HepG2 (cell line): ENCODE data around the gene PCARE. TPM values are rescaled to one million over a fixed set of nuclear protein-coding genes. Genes with fewer than 3 reads are reported as not detected.

ENCODE experiments used
- ATAC-seq: fragments of 200-7000 bp; cut with Tn5 transposase; 3 replicates; pipeline ENCODE4 v1.9.1; 2020; ENCODE audit warnings: mild to moderate bottlenecking, moderate library complexity
- BruUV-seq: library from RNA; stranded (reverse); fragments of 400-500 nt; replicated peaks from 2 replicates; lab custom pipeline; 2021; lab: Mats Ljungman, UMichigan
- CTCF ChIA-PET: fragments of 300-600 bp; formaldehyde crosslinking; extraction: SDS; loops from one replicate; lab custom pipeline; 2021; ENCODE audit warnings: low total read pairs, inconsistent platforms, low intra/inter-chr PET ratio; lab: Yijun Ruan, JAX
- POLR2A ChIA-PET: fragments of 350-600 bp; sonication (Branson Sonifier 250); formaldehyde crosslinking; loops from one replicate; lab custom pipeline; 2020; ENCODE audit warnings: antibody characterized with exemption, inconsistent platforms; lab: Yijun Ruan, JAX
- DNase-seq: peaks from one replicate; pipeline ENCODE4 v3.0.0-alpha.2; 2015; ENCODE audit warnings: low spot score
- FAIRE-seq: peaks from 3 replicates; lab custom pipeline; 2011; peaks lifted over from hg19 to GRCh38; lab: Jason Lieb, UNC
- H2AFZ ChIP-seq: one replicate; pipeline ENCODE4 v1.6.1; 2011; ENCODE audit warnings: low read length, inconsistent platforms
- H3K27ac ChIP-seq: fragments of 300-600 bp; 3 replicates; pipeline ENCODE4 v1.8.0; 2011; ENCODE audit warnings: mixed run types, mild to moderate bottlenecking, mixed read lengths, low read length, inconsistent platforms; ENCODE audit not compliant: insufficient read depth; ENCODE audit errors: extremely low read length
- H3K27me3 ChIP-seq, 2 experiments: fragments of 200-600 bp in 1 of 2; 2 replicates in 1 of 2; 3 replicates in 1 of 2; pipeline versions ENCODE4 v1.6.0 to v1.8.0; 2011; ENCODE audit warnings: low read length in 2 of 2, mild to moderate bottlenecking in 2 of 2, moderate library complexity in 2 of 2, inconsistent platforms in 1 of 2; ENCODE audit not compliant: insufficient read depth in 2 of 2, control insufficient read depth in 1 of 2
- H3K36me3 ChIP-seq, 2 experiments: fragments of 200-600 bp in 1 of 2; replicated peaks in 1 of 2; 2 replicates in 1 of 2; 3 replicates in 1 of 2; pipeline versions ENCODE4 v1.5.1 to v1.8.0; 2011; ENCODE audit warnings: low read length in 2 of 2, inconsistent platforms in 1 of 2; ENCODE audit not compliant: insufficient read depth in 2 of 2, control insufficient read depth in 1 of 2
- H3K4me1 ChIP-seq: 2 replicates; pipeline ENCODE4 v1.5.1; 2012; ENCODE audit warnings: low read length, inconsistent platforms; ENCODE audit not compliant: insufficient read depth
- H3K4me2 ChIP-seq: 2 replicates; pipeline ENCODE4 v1.6.0; 2011; ENCODE audit warnings: low read depth, low read length, inconsistent platforms
- H3K4me3 ChIP-seq, 3 experiments: fragments of 200-600 bp in 1 of 3; sonication (generic), shearing (Covaris generic) in 1 of 3; replicated peaks in 1 of 3; 2 replicates each; pipeline ENCODE4 v1.5.1; 2011 to 2016; ENCODE audit warnings: low read length in 3 of 3, inconsistent platforms in 2 of 3, low read depth in 2 of 3, mild to moderate bottlenecking in 2 of 3, control low read depth in 1 of 3, mixed read lengths in 1 of 3; ENCODE audit not compliant: insufficient read depth in 1 of 3
- H3K79me2 ChIP-seq: one replicate; pipeline ENCODE4 v1.6.1; 2011; ENCODE audit warnings: low read length, inconsistent platforms; ENCODE audit not compliant: insufficient read depth
- H3K9ac ChIP-seq: 2 replicates; pipeline ENCODE4 v1.6.0; 2011; ENCODE audit warnings: mild to moderate bottlenecking, low read depth, low read length, inconsistent platforms; ENCODE audit not compliant: insufficient read depth
- H3K9me3 ChIP-seq: 2 replicates; pipeline ENCODE4 v1.5.1; 2012; ENCODE audit warnings: mild to moderate bottlenecking, low read length
- H4K20me1 ChIP-seq: 2 replicates; pipeline ENCODE4 v1.6.0; 2011; ENCODE audit warnings: inconsistent platforms, mild to moderate bottlenecking, low read length, moderate library complexity; ENCODE audit not compliant: insufficient read depth
- GABPA ChIP-seq, 2 experiments: IDR thresholded peaks; 2 replicates each; pipeline ENCODE4 v1.6.1; 2011 to 2016; ENCODE audit warnings: low read depth in 2 of 2, low read length in 1 of 2, missing biosample characterization in 1 of 2, missing genetic modification characterization in 1 of 2
- MED1 ChIP-seq: sonication (generic); formaldehyde crosslinking; IDR thresholded peaks from 2 replicates; pipeline ENCODE4 v1.4.0; 2020; ENCODE audit warnings: missing genetic modification reagents
- POLR2AphosphoS2 ChIP-seq: IDR thresholded peaks from 2 replicates; pipeline ENCODE4 v1.6.1; 2011; ENCODE audit warnings: low read depth, low read length, improper control_type of control experiment
- PTBP1 ChIP-seq: fragments of 200-400 bp; formaldehyde crosslinking; IDR thresholded peaks from 2 replicates; pipeline ENCODE4 v1.6.1; 2018; ENCODE audit warnings: low read length, low read depth; ENCODE audit not compliant: poor library complexity, severe bottlenecking
- ZNF232 ChIP-seq: sonication (generic); formaldehyde crosslinking; IDR thresholded peaks from 2 replicates; pipeline ENCODE4 v1.4.0; 2020; ENCODE audit warnings: missing genetic modification reagents, borderline replicate concordance
- ZNF441 ChIP-seq: sonication (generic); formaldehyde crosslinking; IDR thresholded peaks from 2 replicates; pipeline ENCODE4 v1.7.0; 2021; ENCODE audit warnings: missing genetic modification reagents, borderline replicate concordance
- ZNF629 ChIP-seq: sonication (generic); formaldehyde crosslinking; conservative IDR thresholded peaks from 2 replicates; pipeline ENCODE4 v1.5.0; 2020; ENCODE audit warnings: missing genetic modification reagents
- WGBS: methylation state at CpG from one replicate; pipeline ENCODE4 v1.1.6; 2017; ENCODE audit warnings: low lambda C conversion rate; 5-methylcytosine and 5-hydroxymethylcytosine counted together
- in situ Hi-C: cut with HindIII; loops from 2 replicates; pipeline ENCODE4 v1.10.0; 2017; ENCODE audit warnings: low pct_unique_long_range_greater_than_20kb; ENCODE audit not compliant: extremely low pct_ligation_motif_present
- intact Hi-C: fragments of 100-400 bp; cut with micrococcal nuclease; formaldehyde crosslinking; loops from one replicate; pipeline ENCODE4 v1.10.0; 2022; ENCODE audit not compliant: unreplicated experiment
- polyA plus RNA-seq, 8 experiments: library from polyadenylated mRNA; depleted of rRNA in 3 of 8; stranded (reverse) in 7 of 8; unstranded in 1 of 8; fragments of >200 nt; fragmentation: Illumina TruSeq in 4 of 8; extraction: Trizol in 4 of 8; gene quantifications; 2 replicates each; pipeline versions ENCODE4 v1.2.1 to v1.2.3, GENCODE V29; 2011 to 2016; ENCODE audit warnings: low read depth in 4 of 8, missing spikeins in 1 of 8, mixed read lengths in 1 of 8; ENCODE audit not compliant: insufficient read depth in 1 of 8
- total RNA-seq, 5 experiments: library from RNA; depleted of rRNA; stranded (reverse); fragments of >200 nt; fragmentation: Illumina TruSeq; extraction: Trizol; gene quantifications; 2 replicates each; pipeline ENCODE4 v1.2.3, GENCODE V29; 2016; ENCODE audit warnings: low read depth in 1 of 5
- TF ChIP-seq, protein P1 (sequence below): sonication (generic); formaldehyde crosslinking; IDR thresholded peaks from 2 replicates; pipeline ENCODE4 v1.4.0; 2020; ENCODE audit warnings: missing genetic modification reagents, borderline replicate concordance
- TF ChIP-seq, protein P2 (sequence below): sonication (generic); formaldehyde crosslinking; IDR thresholded peaks from 2 replicates; pipeline ENCODE4 v1.4.0; 2020; ENCODE audit warnings: mild to moderate bottlenecking, missing genetic modification reagents
- TF ChIP-seq, protein P3 (sequence below): sonication (generic); formaldehyde crosslinking; IDR thresholded peaks from 2 replicates; pipeline ENCODE4 v1.5.1; 2020; ENCODE audit warnings: missing genetic modification reagents, mild to moderate bottlenecking, borderline replicate concordance
- TF ChIP-seq, protein P4 (sequence below): sonication (generic); formaldehyde crosslinking; IDR thresholded peaks from 2 replicates; pipeline ENCODE4 v1.8.0; 2022; ENCODE audit warnings: missing genetic modification reagents, mild to moderate bottlenecking, moderate library complexity, borderline replicate concordance

PCARE gene
- total and polyA plus RNA-seq, 2 of the 13 experiments (the other 11 are each of a cell fraction or from before 2014, with no cell fraction given) = not detected

DNA sequence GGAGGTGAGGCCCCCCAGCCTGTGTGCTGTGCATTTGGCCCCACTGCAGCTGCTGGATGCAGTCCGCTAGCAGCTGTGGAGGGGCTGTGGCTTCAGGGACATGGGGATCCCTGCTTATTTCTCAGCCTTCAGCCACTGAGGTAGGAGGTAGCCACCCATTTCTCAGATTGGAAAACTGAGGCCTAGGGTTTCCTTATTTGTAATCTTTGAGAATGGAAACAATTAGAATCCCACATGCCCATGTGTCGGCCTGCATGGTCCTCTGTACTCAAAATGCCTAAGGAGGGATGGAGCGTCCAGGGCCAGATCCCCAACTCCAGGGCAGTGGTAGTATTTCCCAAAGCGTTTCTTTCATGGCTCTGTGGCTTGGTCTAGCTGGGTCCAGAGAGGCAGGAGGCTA lies 51.1 kb downstream of the PCARE start:
- Histone ChIP-seq H3K36me3 (no peaks in the 10 kb centered on the region), H3K9ac (no peak overlapping the region), H4K20me1 (no peaks in the 10 kb centered on the region; the same call in 1 of the 2 replicates), H3K4me3 (no peak overlapping the region), H3K4me1 (no peaks in the 10 kb centered on the region), H3K27me3 (peaks cover 4 to 68% of the 10 kb centered on the region in 2 experiments; a peak in 3 of 5 replicates), H3K4me2 (no peak overlapping the region), H3K9me3 (no peaks in the 10 kb centered on the region), H3K79me2 (no peaks in the 10 kb centered on the region), H2AFZ (no peak overlapping the region), H3K27ac (no peak overlapping the region)
- intact Hi-C loops (no loop called here), in situ Hi-C loops (no loop called here)
- DNase-seq (no peak), ATAC-seq (no peak), FAIRE-seq (no peak)
- TF ChIP-seq POLR2AphosphoS2 (no peak), ZNF629 (CRISPR knock-in tag) (peak; percentile 89)
- TF ChIP-seq, protein P1, sequence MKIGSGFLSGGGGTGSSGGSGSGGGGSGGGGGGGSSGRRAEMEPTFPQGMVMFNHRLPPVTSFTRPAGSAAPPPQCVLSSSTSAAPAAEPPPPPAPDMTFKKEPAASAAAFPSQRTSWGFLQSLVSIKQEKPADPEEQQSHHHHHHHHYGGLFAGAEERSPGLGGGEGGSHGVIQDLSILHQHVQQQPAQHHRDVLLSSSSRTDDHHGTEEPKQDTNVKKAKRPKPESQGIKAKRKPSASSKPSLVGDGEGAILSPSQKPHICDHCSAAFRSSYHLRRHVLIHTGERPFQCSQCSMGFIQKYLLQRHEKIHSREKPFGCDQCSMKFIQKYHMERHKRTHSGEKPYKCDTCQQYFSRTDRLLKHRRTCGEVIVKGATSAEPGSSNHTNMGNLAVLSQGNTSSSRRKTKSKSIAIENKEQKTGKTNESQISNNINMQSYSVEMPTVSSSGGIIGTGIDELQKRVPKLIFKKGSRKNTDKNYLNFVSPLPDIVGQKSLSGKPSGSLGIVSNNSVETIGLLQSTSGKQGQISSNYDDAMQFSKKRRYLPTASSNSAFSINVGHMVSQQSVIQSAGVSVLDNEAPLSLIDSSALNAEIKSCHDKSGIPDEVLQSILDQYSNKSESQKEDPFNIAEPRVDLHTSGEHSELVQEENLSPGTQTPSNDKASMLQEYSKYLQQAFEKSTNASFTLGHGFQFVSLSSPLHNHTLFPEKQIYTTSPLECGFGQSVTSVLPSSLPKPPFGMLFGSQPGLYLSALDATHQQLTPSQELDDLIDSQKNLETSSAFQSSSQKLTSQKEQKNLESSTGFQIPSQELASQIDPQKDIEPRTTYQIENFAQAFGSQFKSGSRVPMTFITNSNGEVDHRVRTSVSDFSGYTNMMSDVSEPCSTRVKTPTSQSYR (CRISPR knock-in tag) = no peak
- BruUV-seq = no TSS peak
- ChIA-PET CTCF (no interaction called here), POLR2A (no interaction called here)
- WGBS = 17% methylated on average over 4 of the region's 4 CpGs

DNA sequence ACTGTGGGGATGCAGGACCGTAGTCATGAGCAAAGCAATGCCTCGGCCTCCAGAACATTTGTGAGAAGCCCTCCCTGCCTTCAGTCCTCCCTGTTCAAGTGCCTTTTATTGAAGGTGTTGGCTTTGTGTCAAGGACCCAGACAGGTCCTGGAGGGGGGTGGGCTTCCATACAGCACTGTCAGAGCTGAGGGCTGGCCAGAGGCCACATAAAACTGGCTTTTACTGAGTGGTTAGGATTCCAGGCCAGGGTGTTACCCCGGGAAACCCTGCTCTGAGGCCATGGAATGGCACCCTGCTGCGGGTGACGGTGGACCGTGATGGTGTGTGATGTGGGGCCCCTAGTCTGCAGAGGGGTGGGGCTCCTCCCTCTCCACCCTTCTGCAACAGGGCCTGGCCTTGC lies 51.6 kb downstream of the PCARE start:
- ChIA-PET CTCF (no interaction called here), POLR2A (no interaction called here)
- no peak overlapping the region for H3K9ac ChIP-seq
- no peak overlapping the region for H3K4me2 ChIP-seq
- no peak overlapping the region for H3K4me3 ChIP-seq
- DNase-seq (no peak), FAIRE-seq (no peak), ATAC-seq (no peak)
- H4K20me1 ChIP-seq = no peaks in the 10 kb centered on the region; the same call in 1 of the 2 replicates
- H2AFZ ChIP-seq = no peak overlapping the region
- no peaks in the 10 kb centered on the region for H3K9me3 ChIP-seq
- H3K27me3 ChIP-seq = peaks cover 4 to 73% of the 10 kb centered on the region in 2 experiments; a peak in 3 of 5 replicates
- intact Hi-C loops (no loop called here), in situ Hi-C loops (no loop called here)
- BruUV-seq = no TSS peak
- H3K27ac ChIP-seq = no peak overlapping the region
- H3K4me1 ChIP-seq = no peaks in the 10 kb centered on the region
- no peaks in the 10 kb centered on the region for H3K79me2 ChIP-seq
- 19% methylated on average over 6 of the region's 6 CpGs for WGBS
- no peaks in the 10 kb centered on the region for H3K36me3 ChIP-seq
- TF ChIP-seq, protein P2, sequence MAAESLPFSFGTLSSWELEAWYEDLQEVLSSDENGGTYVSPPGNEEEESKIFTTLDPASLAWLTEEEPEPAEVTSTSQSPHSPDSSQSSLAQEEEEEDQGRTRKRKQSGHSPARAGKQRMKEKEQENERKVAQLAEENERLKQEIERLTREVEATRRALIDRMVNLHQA = no peak
- TF ChIP-seq, protein P3, sequence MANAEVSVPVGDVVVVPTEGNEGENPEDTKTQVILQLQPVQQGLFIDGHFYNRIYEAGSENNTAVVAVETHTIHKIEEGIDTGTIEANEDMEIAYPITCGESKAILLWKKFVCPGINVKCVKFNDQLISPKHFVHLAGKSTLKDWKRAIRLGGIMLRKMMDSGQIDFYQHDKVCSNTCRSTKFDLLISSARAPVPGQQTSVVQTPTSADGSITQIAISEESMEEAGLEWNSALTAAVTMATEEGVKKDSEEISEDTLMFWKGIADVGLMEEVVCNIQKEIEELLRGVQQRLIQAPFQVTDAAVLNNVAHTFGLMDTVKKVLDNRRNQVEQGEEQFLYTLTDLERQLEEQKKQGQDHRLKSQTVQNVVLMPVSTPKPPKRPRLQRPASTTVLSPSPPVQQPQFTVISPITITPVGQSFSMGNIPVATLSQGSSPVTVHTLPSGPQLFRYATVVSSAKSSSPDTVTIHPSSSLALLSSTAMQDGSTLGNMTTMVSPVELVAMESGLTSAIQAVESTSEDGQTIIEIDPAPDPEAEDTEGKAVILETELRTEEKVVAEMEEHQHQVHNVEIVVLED (CRISPR knock-in tag) = no peak
- TF ChIP-seq PTBP1 = no peak
- no peak for TF ChIP-seq ZNF232 (CRISPR knock-in tag)
- TF ChIP-seq, protein P4, sequence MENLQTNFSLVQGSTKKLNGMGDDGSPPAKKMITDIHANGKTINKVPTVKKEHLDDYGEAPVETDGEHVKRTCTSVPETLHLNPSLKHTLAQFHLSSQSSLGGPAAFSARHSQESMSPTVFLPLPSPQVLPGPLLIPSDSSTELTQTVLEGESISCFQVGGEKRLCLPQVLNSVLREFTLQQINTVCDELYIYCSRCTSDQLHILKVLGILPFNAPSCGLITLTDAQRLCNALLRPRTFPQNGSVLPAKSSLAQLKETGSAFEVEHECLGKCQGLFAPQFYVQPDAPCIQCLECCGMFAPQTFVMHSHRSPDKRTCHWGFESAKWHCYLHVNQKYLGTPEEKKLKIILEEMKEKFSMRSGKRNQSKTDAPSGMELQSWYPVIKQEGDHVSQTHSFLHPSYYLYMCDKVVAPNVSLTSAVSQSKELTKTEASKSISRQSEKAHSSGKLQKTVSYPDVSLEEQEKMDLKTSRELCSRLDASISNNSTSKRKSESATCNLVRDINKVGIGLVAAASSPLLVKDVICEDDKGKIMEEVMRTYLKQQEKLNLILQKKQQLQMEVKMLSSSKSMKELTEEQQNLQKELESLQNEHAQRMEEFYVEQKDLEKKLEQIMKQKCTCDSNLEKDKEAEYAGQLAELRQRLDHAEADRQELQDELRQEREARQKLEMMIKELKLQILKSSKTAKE = no peak
- no peak for TF ChIP-seq GABPA (IDR thresholded peaks at IDR 0.05; ENCODE audit: low read depth, low read length)
- TF ChIP-seq GABPA (CRISPR knock-in tag; IDR thresholded peaks at IDR 0.05; ENCODE audit: low read depth) = no peak
- TF ChIP-seq MED1 = no peak
- TF ChIP-seq ZNF441 (CRISPR knock-in tag) = no peak
